ENCODE measurements around the gene C1orf74. TPM values are rescaled to one million over a fixed set of nuclear protein-coding genes. Genes with fewer than 3 reads are reported as not detected.

Gene C1orf74
- total RNA-seq, 4 donors from 2014 or later, result 1.5 to 3.0 (median 2.2) TPM

- peaks cover 0 to 20% (median 0%) of the 10 kb centered on the region in 4 donors for H3K4me1 ChIP-seq
- no peak overlapping the region for H3K27ac ChIP-seq
- 35 to 50% methylated on average over 1 of the region's 1 CpG for WGBS, 2 donors
- H3K27me3 ChIP-seq, result no peaks in the 10 kb centered on the region
- H3K9me3 ChIP-seq, result no peaks in the 10 kb centered on the region
- no peaks in the 10 kb centered on the region for H3K36me3 ChIP-seq
- DNase-seq (ENCODE audit: low spot score in 2 of 2), result no peak
- H3K4me3 ChIP-seq, result no peak overlapping the region
- TF ChIP-seq POLR2A (IDR thresholded peaks at IDR 0.05), result no peak
- no peak for TF ChIP-seq EP300 (IDR thresholded peaks at IDR 0.05)
- TF ChIP-seq CTCF (IDR thresholded peaks at IDR 0.05), result no peak
Observed at GRCh38 chr1:209732725-209733124, 51.6 kb downstream of the C1orf74 start.

GRCh38 chr1:209729436-209729835, 54.9 kb downstream of the C1orf74 start:
- H3K27ac ChIP-seq, result no peak overlapping the region
- no peak for DNase-seq (ENCODE audit: low spot score in 2 of 2)
- no peaks in the 10 kb centered on the region for H3K9me3 ChIP-seq
- no peaks in the 10 kb centered on the region for H3K36me3 ChIP-seq
- H3K27me3 ChIP-seq, result no peaks in the 10 kb centered on the region
- H3K4me3 ChIP-seq, result no peak overlapping the region
- peaks cover 0 to 23% (median 0%) of the 10 kb centered on the region in 4 donors for H3K4me1 ChIP-seq
- WGBS, 2 donors, result 81 to 94% methylated on average over 1 of the region's 1 CpG
- TF ChIP-seq CTCF (IDR thresholded peaks at IDR 0.05) (no peak), POLR2A (IDR thresholded peaks at IDR 0.05) (no peak), EP300 (IDR thresholded peaks at IDR 0.05) (no peak)

Other genes with a start within 250 kb of the C1orf74 start
- 1 to 10 TPM in 1 of 4 donors, under 1 TPM in 1, not detected in 2; 0.21 to 4.9 TPM for gene CAMK1G, start 200.8 kb downstream of the C1orf74 start, total RNA-seq
- 10 to 100 TPM in 1 of 4 donors, 1 to 10 TPM in 3; 2.5 to 22.8 (median 4.2) TPM for gene LAMB3, start 132.1 kb downstream of the C1orf74 start, total RNA-seq
- gene G0S2, start 109.1 kb downstream of the C1orf74 start, total RNA-seq, result 1,000 to 10,000 TPM in 1 of 4 donors, 100 to 1,000 TPM in 2, 10 to 100 TPM in 1; 60.8 to 1,224 (median 333) TPM
- gene HSD11B1, start 79.7 kb downstream of the C1orf74 start, total RNA-seq, result 10 to 100 TPM in 3 of 4 donors, 1 to 10 TPM in 1; 7.1 to 92.2 (median 19.7) TPM
- gene TRAF3IP3, start 28.5 kb downstream of the C1orf74 start, total RNA-seq, result 1 to 10 TPM in 3 of 4 donors, under 1 TPM in 1; 0.87 to 8.0 (median 2.3) TPM
- gene IRF6, start 21.6 kb upstream of the C1orf74 start, total RNA-seq, result 1 to 10 TPM in 3 of 4 donors, under 1 TPM in 1; 0.42 to 1.8 (median 1.4) TPM
- 1 to 10 TPM; 5.7 to 7.5 (median 6.8) TPM for gene UTP25, start 43.4 kb upstream of the C1orf74 start, total RNA-seq
- gene SYT14, start 153.7 kb upstream of the C1orf74 start, total RNA-seq, result 1 to 10 TPM in 3 of 4 donors, under 1 TPM in 1; 0.98 to 4.2 (median 2.0) TPM